MG63 (cell line): ENCODE results near the gene PPP1R9A. TPM values are rescaled to one million over a fixed set of nuclear protein-coding genes. Genes with fewer than 3 reads are reported as not detected.
A peak's percentile ranks its signal among the peaks of the same experiment; 100 is the strongest.

Experiments used
- DNase-seq: peaks from one replicate; pipeline ENCODE4 v3.0.0-alpha.2; 2020
- H3K27me3 ChIP-seq: fragments of 250-450 bp; sonication (Bioruptor Pico); 2 replicates; pipeline ENCODE4 v1.5.1; 2020; ENCODE audit warnings: mild to moderate bottlenecking, moderate library complexity
- H3K36me3 ChIP-seq: fragments of 250-450 bp; sonication (Bioruptor Pico); 2 replicates; pipeline ENCODE4 v1.5.1; 2020; ENCODE audit warnings: mild to moderate bottlenecking, moderate library complexity
- H3K4me3 ChIP-seq: fragments of 250-450 bp; sonication (Bioruptor Pico); 2 replicates; pipeline ENCODE4 v1.5.1; 2020; ENCODE audit warnings: mild to moderate bottlenecking, moderate library complexity
- H3K9me3 ChIP-seq: fragments of 250-450 bp; sonication (Bioruptor Pico); 2 replicates; pipeline ENCODE4 v1.5.1; 2020; ENCODE audit warnings: mild to moderate bottlenecking, moderate library complexity
- total RNA-seq: library from RNA; depleted of rRNA; stranded (reverse); fragments of >200 nt; shearing (Covaris generic); gene quantifications from 2 replicates; pipeline ENCODE4 v1.2.3, GENCODE V29; 2014; ENCODE audit warnings: low replicate concordance

PPP1R9A gene
- total RNA-seq, 1 experiment from 2014 or later = 1.7 TPM

- DNase-seq = no peak
- Histone ChIP-seq H3K4me3 (no peak overlapping the region), H3K27me3 (no peaks in the 10 kb centered on the region), H3K36me3 (no peaks in the 10 kb centered on the region), H3K9me3 (no peaks in the 10 kb centered on the region)
Observed at GRCh38 chr7:94955807-94956206, 48.4 kb downstream of the PPP1R9A start.

GRCh38 chr7:94957061-94957460 is 49.7 kb downstream of the PPP1R9A start:
- Histone ChIP-seq H3K36me3 (no peaks in the 10 kb centered on the region), H3K4me3 (no peak overlapping the region), H3K9me3 (no peaks in the 10 kb centered on the region), H3K27me3 (no peaks in the 10 kb centered on the region)
- DNase-seq = no peak

- H3K27me3 ChIP-seq = no peaks in the 10 kb centered on the region
- DNase-seq = no peak
- H3K4me3 ChIP-seq = no peak overlapping the region
- no peaks in the 10 kb centered on the region for H3K9me3 ChIP-seq
- no peaks in the 10 kb centered on the region for H3K36me3 ChIP-seq
Observed at GRCh38 chr7:94962661-94963060, 55.3 kb downstream of the PPP1R9A start.

- no peak for DNase-seq
- Histone ChIP-seq H3K9me3 (no peaks in the 10 kb centered on the region), H3K36me3 (no peaks in the 10 kb centered on the region), H3K27me3 (no peaks in the 10 kb centered on the region), H3K4me3 (no peak overlapping the region)
Observed at GRCh38 chr7:94969434-94970084, 62.2 kb downstream of the PPP1R9A start.

GRCh38 chr7:94970085-94970576 is 62.7 kb downstream of the PPP1R9A start:
- no peaks in the 10 kb centered on the region for H3K36me3 ChIP-seq
- H3K9me3 ChIP-seq = no peaks in the 10 kb centered on the region
- DNase-seq = no peak
- H3K27me3 ChIP-seq = no peaks in the 10 kb centered on the region
- no peak overlapping the region for H3K4me3 ChIP-seq

GRCh38 chr7:94971051-94971867 is 63.9 kb downstream of the PPP1R9A start:
- no peaks in the 10 kb centered on the region for H3K36me3 ChIP-seq
- DNase-seq = peak; percentile 21

GRCh38 chr7:94972296-94972695 is 64.9 kb downstream of the PPP1R9A start:
- no peaks in the 10 kb centered on the region for H3K9me3 ChIP-seq
- DNase-seq = peak; percentile 11
- no peaks in the 10 kb centered on the region for H3K36me3 ChIP-seq
- H3K27me3 ChIP-seq = no peaks in the 10 kb centered on the region
- H3K4me3 ChIP-seq = no peak overlapping the region

More at GRCh38 chr7:94971051-94971867, 63.9 kb downstream of the PPP1R9A start:
- Histone ChIP-seq H3K27me3 (no peaks in the 10 kb centered on the region), H3K9me3 (no peaks in the 10 kb centered on the region), H3K4me3 (no peak overlapping the region)

- no peaks in the 10 kb centered on the region for H3K9me3 ChIP-seq
- H3K36me3 ChIP-seq = no peaks in the 10 kb centered on the region
- no peak overlapping the region for H3K4me3 ChIP-seq
- no peak for DNase-seq
- H3K27me3 ChIP-seq = no peaks in the 10 kb centered on the region
Observed at GRCh38 chr7:94973844-94974243, 66.5 kb downstream of the PPP1R9A start.

- DNase-seq = no peak
- Histone ChIP-seq H3K27me3 (no peaks in the 10 kb centered on the region), H3K9me3 (no peaks in the 10 kb centered on the region), H3K4me3 (no peak overlapping the region), H3K36me3 (no peaks in the 10 kb centered on the region)
Observed at GRCh38 chr7:94974423-94974822, 67.0 kb downstream of the PPP1R9A start.

- no peaks in the 10 kb centered on the region for H3K9me3 ChIP-seq
- no peaks in the 10 kb centered on the region for H3K27me3 ChIP-seq
- H3K36me3 ChIP-seq = no peaks in the 10 kb centered on the region
- H3K4me3 ChIP-seq = no peak overlapping the region
- DNase-seq = no peak
Observed at GRCh38 chr7:94975336-94975735, 67.9 kb downstream of the PPP1R9A start.

GRCh38 chr7:94980418-94981142 is 73.2 kb downstream of the PPP1R9A start:
- Histone ChIP-seq H3K9me3 (no peaks in the 10 kb centered on the region), H3K27me3 (no peaks in the 10 kb centered on the region), H3K4me3 (no peak overlapping the region), H3K36me3 (no peaks in the 10 kb centered on the region)
- no peak for DNase-seq

GRCh38 chr7:94995921-94996320 is 88.5 kb downstream of the PPP1R9A start:
- H3K36me3 ChIP-seq = no peaks in the 10 kb centered on the region

GRCh38 chr7:94996369-94996768 is 89.0 kb downstream of the PPP1R9A start:
- DNase-seq = no peak
- no peak overlapping the region for H3K4me3 ChIP-seq
- H3K36me3 ChIP-seq = no peaks in the 10 kb centered on the region
- H3K9me3 ChIP-seq = no peaks in the 10 kb centered on the region
- no peaks in the 10 kb centered on the region for H3K27me3 ChIP-seq

More at GRCh38 chr7:94995921-94996320, 88.5 kb downstream of the PPP1R9A start:
- DNase-seq = no peak
- no peaks in the 10 kb centered on the region; the same call in 1 of the 2 replicates for H3K9me3 ChIP-seq
- no peak overlapping the region for H3K4me3 ChIP-seq
- no peaks in the 10 kb centered on the region for H3K27me3 ChIP-seq

- H3K4me3 ChIP-seq = no peak overlapping the region
- no peaks in the 10 kb centered on the region for H3K27me3 ChIP-seq
- no peak for DNase-seq
- no peaks in the 10 kb centered on the region for H3K9me3 ChIP-seq
- H3K36me3 ChIP-seq = no peaks in the 10 kb centered on the region
Observed at GRCh38 chr7:94997547-94997946, 90.2 kb downstream of the PPP1R9A start.

GRCh38 chr7:94998266-94999068 is 91.1 kb downstream of the PPP1R9A start:
- Histone ChIP-seq H3K27me3 (no peaks in the 10 kb centered on the region), H3K9me3 (no peaks in the 10 kb centered on the region)
- no peak for DNase-seq

GRCh38 chr7:94999069-94999351 is 91.6 kb downstream of the PPP1R9A start:
- no peaks in the 10 kb centered on the region for H3K36me3 ChIP-seq
- no peak for DNase-seq
- H3K4me3 ChIP-seq = no peak overlapping the region
- no peaks in the 10 kb centered on the region for H3K9me3 ChIP-seq
- no peaks in the 10 kb centered on the region for H3K27me3 ChIP-seq

More at GRCh38 chr7:94998266-94999068, 91.1 kb downstream of the PPP1R9A start:
- Histone ChIP-seq H3K4me3 (no peak overlapping the region), H3K36me3 (no peaks in the 10 kb centered on the region)
